HCT116 (cell line): ENCODE results near the gene CRADD. TPM values are rescaled to one million over a fixed set of nuclear protein-coding genes. Genes with fewer than 3 reads are reported as not detected.

Experiments
- ATAC-seq: fragments of 200-7000 bp; cut with Tn5 transposase; 2 replicates; pipeline ENCODE4 v1.9.1; 2020; ENCODE audit warnings: mild to moderate bottlenecking, moderate library complexity
- BruUV-seq: library from RNA; stranded (reverse); fragments of 400-500 nt; replicated peaks from 2 replicates; lab custom pipeline; 2021; lab: Mats Ljungman, UMichigan
- CTCF ChIA-PET: fragments of 300-600 bp; sonication (Branson Sonifier 250); formaldehyde crosslinking; loops from one replicate; lab custom pipeline; 2021; ENCODE audit warnings: antibody characterized with exemption; lab: Charles Lee
- POLR2A ChIA-PET: fragments of 300-600, 350-600 bp; sonication (Branson Sonifier 250); formaldehyde crosslinking; loops from one replicate; lab custom pipeline; 2021; ENCODE audit warnings: antibody characterized with exemption; lab: Charles Lee
- RAD21 ChIA-PET, 2 experiments: fragments of 300-600 bp; sonication (Branson Sonifier 250); formaldehyde crosslinking; loops; one replicate each; lab custom pipeline; 2023; ENCODE audit warnings: low total read pairs in 2 of 2; ENCODE audit not compliant: uncharacterized antibody in 2 of 2, unreplicated experiment in 2 of 2, low non-redundant PET in 1 of 2; lab: Charles Lee
- DNase-seq: peaks from one replicate; pipeline ENCODE4 v3.0.0-alpha.2; 2010; ENCODE audit warnings: low read depth, low spot score
- H2AFZ ChIP-seq: fragments of 200-600 bp; shearing (Covaris generic), sonication (generic); 2 replicates; pipeline ENCODE4 v1.6.1; 2017; ENCODE audit warnings: low read depth, mixed run types, mixed read lengths, antibody characterized with exemption, low read length; ENCODE audit not compliant: poor library complexity, severe bottlenecking
- H3K27ac ChIP-seq: 2 replicates; pipeline ENCODE4 v1.5.1; 2012; ENCODE audit warnings: low read depth, low read length
- H3K27me3 ChIP-seq: fragments of 200-600 bp; sonication (generic); 2 replicates; pipeline ENCODE4 v1.6.1; 2016; ENCODE audit warnings: mixed run types, low read length, mixed read lengths; ENCODE audit not compliant: insufficient read depth
- H3K36me3 ChIP-seq, 2 experiments: fragments of 200-500 bp in 1 of 2; fragments of 200-600 bp in 1 of 2; sonication (Bioruptor generic) in 1 of 2; sonication (generic) in 1 of 2; 2 replicates each; pipeline versions ENCODE4 v1.5.1 to v1.6.1; 2014 to 2016; ENCODE audit warnings: low read length in 2 of 2, inconsistent platforms in 1 of 2, mixed read lengths in 1 of 2, mixed run types in 1 of 2; ENCODE audit not compliant: insufficient read depth in 2 of 2, control insufficient read depth in 1 of 2
- H3K4me1 ChIP-seq, 2 experiments: fragments of 200-600 bp in 1 of 2; sonication (generic) in 1 of 2; 2 replicates each; pipeline versions ENCODE4 v1.5.1 to v1.6.1; 2012 to 2017; ENCODE audit warnings: low read length in 2 of 2, inconsistent platforms in 1 of 2, mild to moderate bottlenecking in 1 of 2, mixed read lengths in 1 of 2, mixed run types in 1 of 2, moderate library complexity in 1 of 2; ENCODE audit not compliant: insufficient read depth in 2 of 2, control insufficient read depth in 1 of 2
- H3K4me2 ChIP-seq: fragments of 200-600 bp; sonication (generic); 2 replicates; pipeline ENCODE4 v1.6.1; 2017; ENCODE audit warnings: mixed run types, low read length, mixed read lengths
- H3K4me3 ChIP-seq, 2 experiments: fragments of 200-600 bp in 1 of 2; sonication (generic) in 1 of 2; replicated peaks in 1 of 2; 2 replicates each; pipeline ENCODE4 v1.5.1; 2011 to 2016; ENCODE audit warnings: low read length in 2 of 2, control low read depth in 1 of 2, low read depth in 1 of 2, mild to moderate bottlenecking in 1 of 2, mixed read lengths in 1 of 2, mixed run types in 1 of 2
- H3K79me2 ChIP-seq: fragments of 200-600 bp; sonication (generic); 2 replicates; pipeline ENCODE4 v1.6.1; 2017; ENCODE audit warnings: mild to moderate bottlenecking, mixed run types, low read length, moderate library complexity, mixed read lengths; ENCODE audit not compliant: insufficient read depth
- H3K9ac ChIP-seq: fragments of 200-600 bp; sonication (generic); 2 replicates; pipeline ENCODE4 v1.6.1; 2016; ENCODE audit warnings: low read length, mixed read lengths
- H3K9me2 ChIP-seq: fragments of 200-600 bp; sonication (generic), shearing (Covaris generic); 2 replicates; pipeline ENCODE4 v1.6.1; 2017; ENCODE audit warnings: mixed run types, mild to moderate bottlenecking, moderate library complexity; ENCODE audit not compliant: insufficient read depth
- H3K9me3 ChIP-seq, 2 experiments: fragments of 200-500 bp in 1 of 2; fragments of 200-600 bp in 1 of 2; sonication (Bioruptor generic) in 1 of 2; sonication (generic) in 1 of 2; 2 replicates each; pipeline ENCODE4 v1.6.1; 2014 to 2017; ENCODE audit warnings: low read length in 2 of 2, mixed read lengths in 2 of 2, inconsistent platforms in 1 of 2, low read depth in 1 of 2, mild to moderate bottlenecking in 1 of 2, mixed run types in 1 of 2, moderate library complexity in 1 of 2; ENCODE audit not compliant: control insufficient read depth in 1 of 2, insufficient read depth in 1 of 2
- H4K20me1 ChIP-seq: fragments of 200-600 bp; sonication (generic), shearing (Covaris generic); 2 replicates; pipeline ENCODE4 v1.6.1; 2017; ENCODE audit warnings: mixed run types, mild to moderate bottlenecking, moderate library complexity; ENCODE audit not compliant: insufficient read depth
- ELF1 ChIP-seq: IDR thresholded peaks from 2 replicates; pipeline ENCODE4 v1.6.1; 2012; ENCODE audit warnings: low read depth, borderline replicate concordance
- EZH2 ChIP-seq: fragments of 200-600 bp; sonication (generic); IDR thresholded peaks from 2 replicates; pipeline ENCODE4 v1.6.1; 2017; ENCODE audit warnings: antibody characterized with exemption, mixed run types
- POLR2A ChIP-seq: IDR thresholded peaks from 2 replicates; pipeline ENCODE4 v1.7.0; 2011; ENCODE audit warnings: borderline replicate concordance; ENCODE audit not compliant: insufficient read depth, insufficient read length; ENCODE audit errors: extremely low read depth
- SRF ChIP-seq: IDR thresholded peaks from 2 replicates; pipeline ENCODE4 v1.6.1; 2012; ENCODE audit warnings: low read depth
- intact Hi-C: fragments of 100-400 bp; cut with micrococcal nuclease; formaldehyde crosslinking; loops from 2 replicates; pipeline ENCODE4 v1.10.0; 2022
- total RNA-seq: library from RNA; stranded (reverse); gene quantifications from one replicate; pipeline ENCODE4 v1.2.1, GENCODE V29; 2021; ENCODE audit not compliant: unreplicated experiment

Gene CRADD
- total RNA-seq, 1 experiment from 2014 or later, result 12.2 TPM

- H4K20me1 ChIP-seq, result no peaks in the 10 kb centered on the region
- H3K27me3 ChIP-seq, result no peaks in the 10 kb centered on the region
- no peak for ATAC-seq
- no peaks in the 10 kb centered on the region for H3K4me1 ChIP-seq
- RAD21 ChIA-PET, result no interaction called here
- no peaks in the 10 kb centered on the region for H3K9me2 ChIP-seq
- H3K9me3 ChIP-seq, result peaks cover 0 to 5% of the 10 kb centered on the region in 2 experiments; a peak in 1 of 4 replicates
- no peaks in the 10 kb centered on the region for H3K36me3 ChIP-seq
- CTCF ChIA-PET, result no interaction called here
- no peak overlapping the region for H3K4me3 ChIP-seq
- TF ChIP-seq EZH2, result no peak
- TF ChIP-seq ELF1, result no peak
- H3K4me2 ChIP-seq, result no peak overlapping the region
- intact Hi-C loops, result no loop called here
- no peak overlapping the region for H2AFZ ChIP-seq
- POLR2A ChIA-PET, result no interaction called here
- no TSS peak for BruUV-seq
- H3K27ac ChIP-seq, result no peak overlapping the region
- no peaks in the 10 kb centered on the region for H3K79me2 ChIP-seq
- H3K9ac ChIP-seq, result no peak overlapping the region
- DNase-seq, result no peak
Measured at GRCh38 chr12:93664573-93665138, 12.5 kb upstream of the CRADD start.

- Histone ChIP-seq H3K4me3 (no peak overlapping the region), H3K9me2 (no peaks in the 10 kb centered on the region), H3K27ac (no peak overlapping the region), H3K36me3 (no peaks in the 10 kb centered on the region), H4K20me1 (no peaks in the 10 kb centered on the region), H2AFZ (no peak overlapping the region), H3K4me1 (no peaks in the 10 kb centered on the region), H3K9ac (no peak overlapping the region), H3K79me2 (no peaks in the 10 kb centered on the region), H3K4me2 (no peak overlapping the region), H3K27me3 (no peaks in the 10 kb centered on the region), H3K9me3 (peaks cover 0 to 6% of the 10 kb centered on the region in 2 experiments; a peak in 1 of 4 replicates)
- ChIA-PET CTCF (no interaction called here), POLR2A (no interaction called here), RAD21 (no interaction called here)
- intact Hi-C loops, result no loop called here
- BruUV-seq, result no TSS peak
- TF ChIP-seq SRF, result no peak
- no peak for TF ChIP-seq POLR2A
- ATAC-seq, result no peak
- no peak for DNase-seq
Measured at GRCh38 chr12:93667672-93668071, 9.5 kb upstream of the CRADD start.
